Tibial nerve (tissue), 4 donors: ENCODE measurements around the gene ZNF423. TPM values are rescaled to one million over a fixed set of nuclear protein-coding genes. Genes with fewer than 3 reads are reported as not detected.

Experiments
- DNase-seq, 2 donors: peaks; one replicate each; pipeline ENCODE4 v3.0.0-alpha.2; 2019; ENCODE audit warnings: low spot score in 2 of 2
- H3K27ac ChIP-seq, 4 donors: fragments of 200-600 bp; sonication (generic) in 3 of 4; one replicate each; pipeline ENCODE4 v1.5.1; 2017 to 2019; ENCODE audit warnings: mild to moderate bottlenecking in 1 of 4
- H3K27me3 ChIP-seq, 2 donors: fragments of 200-600 bp; sonication (generic) in 1 of 2; one replicate each; pipeline versions ENCODE4 v1.5.1 to v1.6.0; 2017 to 2019
- H3K36me3 ChIP-seq, 3 donors: fragments of 200-600 bp; sonication (generic); one replicate each; pipeline ENCODE4 v1.5.1; 2018 to 2019
- H3K4me1 ChIP-seq, 4 donors: fragments of 200-600 bp; sonication (generic) in 3 of 4; one replicate each; pipeline ENCODE4 v1.5.1; 2017 to 2019
- H3K4me3 ChIP-seq, 4 donors: fragments of 200-600 bp; sonication (generic) in 3 of 4; one replicate each; pipeline ENCODE4 v1.5.1; 2017 to 2019; ENCODE audit warnings: mild to moderate bottlenecking in 1 of 4, moderate library complexity in 1 of 4
- H3K9me3 ChIP-seq, 4 donors: fragments of 200-600 bp; sonication (generic) in 3 of 4; one replicate each; pipeline ENCODE4 v1.5.1; 2017 to 2019
- CTCF ChIP-seq, 5 experiments: fragments of 200-600 bp in 3 of 5; fragments of 450-650 bp in 2 of 5; sonication (generic) in 3 of 5; IDR thresholded peaks; one replicate each; pipeline ENCODE4 v1.5.1; 2016 to 2019; ENCODE audit warnings: antibody characterized with exemption in 5 of 5, mild to moderate bottlenecking in 3 of 5, moderate library complexity in 2 of 5
- EP300 ChIP-seq, 2 donors: sonication (generic); formaldehyde crosslinking; IDR thresholded peaks; one replicate each; pipeline ENCODE4 v1.6.1; 2017; ENCODE audit warnings: antibody characterized with exemption in 2 of 2, mild to moderate bottlenecking in 1 of 2
- POLR2A ChIP-seq, 2 donors: fragments of 450-650 bp; IDR thresholded peaks; one replicate each; pipeline ENCODE4 v1.6.1; 2017; ENCODE audit warnings: antibody characterized with exemption in 2 of 2, mild to moderate bottlenecking in 2 of 2, moderate library complexity in 2 of 2
- WGBS, 2 donors: methylation state at CpG; one replicate each; pipeline ENCODE4 v1.1.5; 2018; 5-methylcytosine and 5-hydroxymethylcytosine counted together
- total RNA-seq, 4 donors: library from RNA; depleted of rRNA; stranded (reverse); fragments of >200 nt; gene quantifications; one replicate each; pipeline ENCODE4 v1.1.0, GENCODE V29; 2016

The ZNF423 gene
- total RNA-seq, 4 donors from 2014 or later = 15.9 to 20.5 (median 18.5) TPM

GRCh38 chr16:49628148-49628547, 227.8 kb downstream of the ZNF423 start:
- 96 to 97% methylated on average over 3 of the region's 3 CpGs for WGBS, 2 donors

GRCh38 chr16:49625311-49626065, 230.4 kb downstream of the ZNF423 start:
- Histone ChIP-seq H3K36me3 (peaks cover 0 to 5% (median 0%) of the 10 kb centered on the region in 3 donors), H3K4me3 (no peak overlapping the region), H3K27me3 (no peaks in the 10 kb centered on the region), H3K4me1 (peaks cover 0 to 14% (median 4%) of the 10 kb centered on the region in 4 donors), H3K27ac (no peak overlapping the region), H3K9me3 (peaks cover 0 to 17% (median 0%) of the 10 kb centered on the region in 4 donors)
- DNase-seq = no peak
- WGBS, 2 donors = 34 to 46% methylated on average over 3 of the region's 3 CpGs
- TF ChIP-seq EP300 (IDR thresholded peaks at IDR 0.05) (no peak), CTCF (IDR thresholded peaks at IDR 0.05) (no peak), POLR2A (IDR thresholded peaks at IDR 0.05) (no peak)

More at GRCh38 chr16:49628148-49628547, 227.8 kb downstream of the ZNF423 start:
- Histone ChIP-seq H3K27me3 (no peaks in the 10 kb centered on the region), H3K4me1 (peaks cover 0 to 8% (median 0%) of the 10 kb centered on the region in 4 donors), H3K27ac (no peak overlapping the region), H3K36me3 (peaks cover 0 to 5% (median 0%) of the 10 kb centered on the region in 3 donors), H3K4me3 (no peak overlapping the region), H3K9me3 (peaks cover 0 to 17% (median 0%) of the 10 kb centered on the region in 4 donors)
- TF ChIP-seq POLR2A (IDR thresholded peaks at IDR 0.05) = no peak
- TF ChIP-seq CTCF (IDR thresholded peaks at IDR 0.05) = no peak
- no peak for TF ChIP-seq EP300 (IDR thresholded peaks at IDR 0.05)
- DNase-seq = no peak

- TF ChIP-seq CTCF (IDR thresholded peaks at IDR 0.05) (no peak), EP300 (IDR thresholded peaks at IDR 0.05) (no peak), POLR2A (IDR thresholded peaks at IDR 0.05) (no peak)
- Histone ChIP-seq H3K9me3 (peaks cover 0 to under 1% (median 0%) of the 10 kb centered on the region in 4 donors), H3K27ac (no peak overlapping the region), H3K4me3 (no peak overlapping the region), H3K36me3 (peaks cover 0 to 5% (median 0%) of the 10 kb centered on the region in 3 donors), H3K4me1 (peaks cover 0 to 27% (median 8%) of the 10 kb centered on the region in 4 donors), H3K27me3 (no peaks in the 10 kb centered on the region)
- DNase-seq = no peak
- 87 to 88% methylated on average over 8 of the region's 8 CpGs for WGBS, 2 donors
Measured at GRCh38 chr16:49623501-49624266, 232.2 kb downstream of the ZNF423 start.

- H3K36me3 ChIP-seq = peaks cover 0 to 5% (median 0%) of the 10 kb centered on the region in 3 donors
- H3K4me1 ChIP-seq = peaks cover 0 to 27% (median 8%) of the 10 kb centered on the region in 4 donors
- TF ChIP-seq CTCF (IDR thresholded peaks at IDR 0.05) = no peak
- TF ChIP-seq POLR2A (IDR thresholded peaks at IDR 0.05) = no peak
- TF ChIP-seq EP300 (IDR thresholded peaks at IDR 0.05) = no peak
- no peak overlapping the region for H3K27ac ChIP-seq
- H3K27me3 ChIP-seq = no peaks in the 10 kb centered on the region
- H3K9me3 ChIP-seq = no peaks in the 10 kb centered on the region
- 89 to 93% methylated on average over 14 to 17 of the region's 17 CpGs for WGBS, 2 donors
- DNase-seq = no peak
- H3K4me3 ChIP-seq = no peak overlapping the region
Measured at GRCh38 chr16:49622421-49623402, 233.2 kb downstream of the ZNF423 start.
